PFSK-1 (cell line): ENCODE results near the gene SCN2B.

Experiments
- POLR2AphosphoS5 ChIP-seq: IDR thresholded peaks from 2 replicates; pipeline ENCODE4 v1.6.1; 2012; ENCODE audit warnings: low read depth, mild to moderate bottlenecking, control low read depth, low read length, moderate library complexity
- SIN3A ChIP-seq: IDR thresholded peaks from 2 replicates; pipeline ENCODE4 v1.6.1; 2012; ENCODE audit warnings: mild to moderate bottlenecking, low read length, moderate library complexity, borderline replicate concordance; ENCODE audit not compliant: insufficient read depth
- TAF1 ChIP-seq: IDR thresholded peaks from 2 replicates; pipeline ENCODE4 v1.6.1; 2012; ENCODE audit warnings: low read length, control low read depth, borderline replicate concordance; ENCODE audit not compliant: insufficient read depth

GRCh38 chr11:118128310-118128709, 48.1 kb downstream of the SCN2B start:
- TF ChIP-seq POLR2AphosphoS5 = no peak
- no peak for TF ChIP-seq SIN3A
- no peak for TF ChIP-seq TAF1
